Right lobe of liver (tissue), 4 donors: ENCODE results near the gene MUC5B.

ENCODE experiments used
- POLR2A ChIP-seq: fragments of 450-650 bp; IDR thresholded peaks from one replicate; pipeline ENCODE4 v1.6.1; 2017; ENCODE audit warnings: antibody characterized with exemption, mild to moderate bottlenecking
- TF ChIP-seq, protein P1 (sequence below), 4 donors: fragments of 200-600 bp in 3 of 4; fragments of 450-650 bp in 1 of 4; IDR thresholded peaks; one replicate each; pipeline versions ENCODE4 v1.5.1 to v1.8.0; 2016 to 2022; ENCODE audit warnings: antibody characterized with exemption in 4 of 4, mild to moderate bottlenecking in 2 of 4
- donor health status: DM: no; HTN: no; CAD: no.
- donor health status: DM: no; HTN: no; CAD: no.
- donor health status: DM: no; HTN: yes; CAD: no.

DNA sequence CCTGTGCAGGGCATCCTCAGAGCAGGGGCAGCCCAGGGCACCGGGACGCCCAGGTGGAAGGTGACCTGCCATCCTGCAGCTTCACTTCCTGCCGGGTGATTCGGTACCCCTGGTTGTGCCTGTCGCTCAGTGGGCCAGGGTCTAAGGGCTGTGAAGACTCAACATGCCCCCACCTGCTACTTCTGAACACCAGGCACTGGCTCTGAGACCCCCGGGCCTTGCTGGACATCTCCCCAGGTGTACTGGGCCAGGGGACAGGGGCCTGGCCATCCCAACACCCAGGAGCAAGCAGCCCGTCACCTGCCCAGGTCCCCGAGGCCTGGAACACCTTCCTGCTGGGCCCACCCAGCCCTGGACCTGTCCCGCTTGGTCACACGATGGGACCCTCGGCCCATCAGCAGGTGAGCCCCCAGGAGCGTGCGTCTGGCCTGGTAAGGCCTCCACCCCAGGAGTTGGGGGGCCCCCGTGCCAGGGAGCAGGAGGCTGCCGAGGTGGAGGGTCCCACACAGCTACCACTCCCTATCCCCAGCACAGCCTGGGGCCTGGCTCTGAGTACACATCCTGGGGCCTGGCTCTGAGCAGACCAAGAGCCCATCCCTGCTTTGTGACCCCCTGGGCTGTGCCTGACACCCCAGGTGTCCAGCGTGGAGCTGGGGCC is 3.9 kb upstream of the MUC5B start:
- TF ChIP-seq, protein P1, sequence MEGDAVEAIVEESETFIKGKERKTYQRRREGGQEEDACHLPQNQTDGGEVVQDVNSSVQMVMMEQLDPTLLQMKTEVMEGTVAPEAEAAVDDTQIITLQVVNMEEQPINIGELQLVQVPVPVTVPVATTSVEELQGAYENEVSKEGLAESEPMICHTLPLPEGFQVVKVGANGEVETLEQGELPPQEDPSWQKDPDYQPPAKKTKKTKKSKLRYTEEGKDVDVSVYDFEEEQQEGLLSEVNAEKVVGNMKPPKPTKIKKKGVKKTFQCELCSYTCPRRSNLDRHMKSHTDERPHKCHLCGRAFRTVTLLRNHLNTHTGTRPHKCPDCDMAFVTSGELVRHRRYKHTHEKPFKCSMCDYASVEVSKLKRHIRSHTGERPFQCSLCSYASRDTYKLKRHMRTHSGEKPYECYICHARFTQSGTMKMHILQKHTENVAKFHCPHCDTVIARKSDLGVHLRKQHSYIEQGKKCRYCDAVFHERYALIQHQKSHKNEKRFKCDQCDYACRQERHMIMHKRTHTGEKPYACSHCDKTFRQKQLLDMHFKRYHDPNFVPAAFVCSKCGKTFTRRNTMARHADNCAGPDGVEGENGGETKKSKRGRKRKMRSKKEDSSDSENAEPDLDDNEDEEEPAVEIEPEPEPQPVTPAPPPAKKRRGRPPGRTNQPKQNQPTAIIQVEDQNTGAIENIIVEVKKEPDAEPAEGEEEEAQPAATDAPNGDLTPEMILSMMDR (IDR thresholded peaks at IDR 0.05): no peak
- TF ChIP-seq POLR2A: no peak
